Measurements from ENCODE around the gene CITED1. TPM values are rescaled to one million over a fixed set of nuclear protein-coding genes. Genes with fewer than 3 reads are reported as not detected.

The CITED1 gene
- total RNA-seq, 1 donor from 2014 or later = 0.69 TPM

DNA sequence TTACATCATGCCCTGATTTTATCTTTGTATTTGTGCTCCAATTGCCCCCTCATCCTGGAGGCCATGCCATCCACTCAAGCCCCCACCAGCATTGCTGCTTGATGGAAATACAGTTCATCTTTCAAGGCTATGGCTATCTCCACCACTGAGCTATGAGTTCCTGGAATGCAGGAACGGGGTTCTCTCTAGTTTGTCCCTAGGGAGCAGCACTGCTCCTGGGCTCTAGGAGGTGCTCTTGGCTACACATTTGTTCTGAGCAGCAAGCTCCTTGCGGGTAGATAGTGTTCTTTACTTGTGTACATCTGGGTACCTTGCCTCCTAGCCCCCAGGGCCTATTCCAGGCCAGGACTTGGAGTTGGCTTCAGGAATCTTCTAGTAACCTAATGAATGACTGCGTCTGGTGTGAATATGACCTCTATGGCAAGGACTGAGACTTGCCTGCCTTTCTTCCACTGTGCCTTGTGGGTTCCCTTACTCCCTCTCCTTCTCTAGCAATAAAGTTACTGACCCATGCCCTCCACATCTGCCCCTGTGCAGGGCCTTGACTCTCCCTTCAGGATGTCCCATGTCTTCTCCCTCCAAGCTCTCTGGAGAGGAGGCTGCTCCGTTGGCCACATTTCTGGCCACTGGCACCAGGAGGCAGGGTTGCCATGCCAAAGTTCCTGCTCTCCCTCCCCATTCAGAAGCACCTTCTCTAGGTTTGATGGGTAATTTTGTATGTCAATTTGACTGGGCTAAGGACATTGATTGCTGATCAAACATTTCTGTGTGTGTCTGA is 7.6 kb downstream of the CITED1 start:
- H3K27me3 Mint-ChIP-seq (ENCODE audit: insufficient read depth, low read depth) = peaks cover 1% of the 10 kb centered on the region

DNA sequence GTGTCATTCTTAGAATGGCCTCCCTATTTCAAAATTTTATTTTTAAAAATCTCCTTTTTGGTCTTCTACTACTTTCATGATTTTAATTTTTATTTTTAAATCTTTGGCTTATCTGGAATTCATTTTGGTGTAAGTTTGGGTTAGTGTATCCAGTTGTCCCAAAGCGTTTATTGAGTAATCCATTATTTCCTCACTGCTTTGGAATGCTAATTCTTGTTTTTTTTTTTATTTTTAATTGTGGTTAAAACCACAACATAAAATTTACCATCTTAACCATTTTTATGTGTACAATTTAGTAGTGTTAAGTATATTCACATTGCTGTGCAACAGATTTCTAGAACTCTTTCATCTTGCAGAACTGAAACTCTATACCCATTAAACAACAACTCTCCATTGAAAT is 8.7 kb downstream of the CITED1 start:
- Mint-ChIP-seq H3K27ac (no peak overlapping the region), H3K36me3 (no peaks in the 10 kb centered on the region), H3K9me3 (peaks cover 19% of the 10 kb centered on the region), H3K27me3 (ENCODE audit: insufficient read depth, low read depth) (no peaks in the 10 kb centered on the region), H3K4me1 (no peaks in the 10 kb centered on the region), H3K4me3 (no peak overlapping the region)
- Histone ChIP-seq H2AFZ (replicated peaks) (no peak overlapping the region), H3K79me2 (ENCODE audit: low read depth) (no peaks in the 10 kb centered on the region), H4K20me1 (ENCODE audit: low read depth) (no peaks in the 10 kb centered on the region), H3K27me3 (peaks cover 17% of the 10 kb centered on the region), H3K4me1 (no peaks in the 10 kb centered on the region), H3K27ac (no peak overlapping the region), H3F3A (ENCODE audit: low read depth) (no peaks in the 10 kb centered on the region), H3K9me3 (ENCODE audit: low read depth) (no peaks in the 10 kb centered on the region), H3K9ac (no peak overlapping the region), H3K4me2 (no peak overlapping the region), H3K4me3 (no peak overlapping the region), H3K36me3 (no peaks in the 10 kb centered on the region)
- no peak for DNase-seq (ENCODE audit: low spot score)
- TF ChIP-seq, protein P1, sequence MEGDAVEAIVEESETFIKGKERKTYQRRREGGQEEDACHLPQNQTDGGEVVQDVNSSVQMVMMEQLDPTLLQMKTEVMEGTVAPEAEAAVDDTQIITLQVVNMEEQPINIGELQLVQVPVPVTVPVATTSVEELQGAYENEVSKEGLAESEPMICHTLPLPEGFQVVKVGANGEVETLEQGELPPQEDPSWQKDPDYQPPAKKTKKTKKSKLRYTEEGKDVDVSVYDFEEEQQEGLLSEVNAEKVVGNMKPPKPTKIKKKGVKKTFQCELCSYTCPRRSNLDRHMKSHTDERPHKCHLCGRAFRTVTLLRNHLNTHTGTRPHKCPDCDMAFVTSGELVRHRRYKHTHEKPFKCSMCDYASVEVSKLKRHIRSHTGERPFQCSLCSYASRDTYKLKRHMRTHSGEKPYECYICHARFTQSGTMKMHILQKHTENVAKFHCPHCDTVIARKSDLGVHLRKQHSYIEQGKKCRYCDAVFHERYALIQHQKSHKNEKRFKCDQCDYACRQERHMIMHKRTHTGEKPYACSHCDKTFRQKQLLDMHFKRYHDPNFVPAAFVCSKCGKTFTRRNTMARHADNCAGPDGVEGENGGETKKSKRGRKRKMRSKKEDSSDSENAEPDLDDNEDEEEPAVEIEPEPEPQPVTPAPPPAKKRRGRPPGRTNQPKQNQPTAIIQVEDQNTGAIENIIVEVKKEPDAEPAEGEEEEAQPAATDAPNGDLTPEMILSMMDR (IDR thresholded peaks at IDR 0.05) = no peak
- TF ChIP-seq EZH2 (IDR thresholded peaks at IDR 0.05) (no peak), EZH2phosphoT487 (IDR thresholded peaks at IDR 0.05) (no peak)

More for the DNA sequence above, 7.6 kb downstream of the CITED1 start:
- H4K20me1 ChIP-seq (ENCODE audit: low read depth) = no peaks in the 10 kb centered on the region
- H3F3A ChIP-seq (ENCODE audit: low read depth) = no peaks in the 10 kb centered on the region
- H3K4me1 ChIP-seq = no peaks in the 10 kb centered on the region
- TF ChIP-seq EZH2phosphoT487 (IDR thresholded peaks at IDR 0.05) = no peak
- TF ChIP-seq, protein P1 (IDR thresholded peaks at IDR 0.05) = peak; percentile 43
- no peaks in the 10 kb centered on the region for H3K9me3 ChIP-seq (ENCODE audit: low read depth)
- no peaks in the 10 kb centered on the region for H3K79me2 ChIP-seq (ENCODE audit: low read depth)
- no peaks in the 10 kb centered on the region for H3K36me3 Mint-ChIP-seq
- no peaks in the 10 kb centered on the region for H3K4me1 Mint-ChIP-seq
- H3K36me3 ChIP-seq = no peaks in the 10 kb centered on the region
- H3K4me3 Mint-ChIP-seq = no peak overlapping the region
- H3K27ac Mint-ChIP-seq = no peak overlapping the region
- DNase-seq (ENCODE audit: low spot score) = peak; percentile 41
- H3K9me3 Mint-ChIP-seq = peaks cover 13% of the 10 kb centered on the region
- H3K4me2 ChIP-seq = no peak overlapping the region
- peaks cover 28% of the 10 kb centered on the region for H3K27me3 ChIP-seq
- H2AFZ ChIP-seq (replicated peaks) = no peak overlapping the region
- H3K27ac ChIP-seq = no peak overlapping the region
- no peak overlapping the region for H3K4me3 ChIP-seq
- H3K9ac ChIP-seq = no peak overlapping the region

DNA sequence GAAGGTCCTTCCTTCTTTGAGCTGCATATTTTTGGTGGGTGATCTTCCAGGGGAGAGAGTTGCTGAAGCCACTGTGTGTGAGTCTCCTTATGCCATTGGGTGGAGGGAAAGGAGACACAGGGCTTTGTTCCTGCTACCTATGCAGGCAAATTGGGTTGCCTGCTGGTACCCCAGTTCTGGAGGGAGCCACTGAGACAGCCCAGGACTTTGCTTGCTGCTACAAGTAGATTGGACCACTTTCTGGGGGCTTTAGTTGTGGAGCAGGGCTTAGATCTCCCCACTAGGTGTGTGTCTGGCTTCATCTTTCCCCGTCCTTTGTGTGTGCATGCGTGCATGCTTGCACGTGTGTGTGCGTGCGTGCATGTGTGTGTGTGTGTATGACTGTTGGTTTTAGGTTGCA is 10.0 kb downstream of the CITED1 start:
- H3K4me1 ChIP-seq = no peaks in the 10 kb centered on the region
- H3K9me3 Mint-ChIP-seq = peaks cover 22% of the 10 kb centered on the region

More for the DNA sequence above, 10.0 kb downstream of the CITED1 start:
- no peak for DNase-seq (ENCODE audit: low spot score)
- H3K4me3 ChIP-seq = no peak overlapping the region
- H3K4me1 Mint-ChIP-seq = no peaks in the 10 kb centered on the region
- H3F3A ChIP-seq (ENCODE audit: low read depth) = no peaks in the 10 kb centered on the region
- no peaks in the 10 kb centered on the region for H3K79me2 ChIP-seq (ENCODE audit: low read depth)
- no peak for TF ChIP-seq EZH2phosphoT487 (IDR thresholded peaks at IDR 0.05)
- TF ChIP-seq, protein P1 (IDR thresholded peaks at IDR 0.05) = no peak
- no peak overlapping the region for H2AFZ ChIP-seq (replicated peaks)
- no peak overlapping the region for H3K9ac ChIP-seq
- no peaks in the 10 kb centered on the region for H3K36me3 ChIP-seq
- H3K36me3 Mint-ChIP-seq = no peaks in the 10 kb centered on the region
- H3K27me3 Mint-ChIP-seq (ENCODE audit: insufficient read depth, low read depth) = no peaks in the 10 kb centered on the region
- H3K4me3 Mint-ChIP-seq = no peak overlapping the region
- no peak overlapping the region for H3K27ac Mint-ChIP-seq
- H3K27ac ChIP-seq = no peak overlapping the region
- no peak overlapping the region for H3K4me2 ChIP-seq
- no peaks in the 10 kb centered on the region for H4K20me1 ChIP-seq (ENCODE audit: low read depth)
- no peaks in the 10 kb centered on the region for H3K9me3 ChIP-seq (ENCODE audit: low read depth)
- peaks cover 4% of the 10 kb centered on the region for H3K27me3 ChIP-seq
